Measurements from ENCODE around the gene SMTNL2.

Gene SMTNL2

DNA sequence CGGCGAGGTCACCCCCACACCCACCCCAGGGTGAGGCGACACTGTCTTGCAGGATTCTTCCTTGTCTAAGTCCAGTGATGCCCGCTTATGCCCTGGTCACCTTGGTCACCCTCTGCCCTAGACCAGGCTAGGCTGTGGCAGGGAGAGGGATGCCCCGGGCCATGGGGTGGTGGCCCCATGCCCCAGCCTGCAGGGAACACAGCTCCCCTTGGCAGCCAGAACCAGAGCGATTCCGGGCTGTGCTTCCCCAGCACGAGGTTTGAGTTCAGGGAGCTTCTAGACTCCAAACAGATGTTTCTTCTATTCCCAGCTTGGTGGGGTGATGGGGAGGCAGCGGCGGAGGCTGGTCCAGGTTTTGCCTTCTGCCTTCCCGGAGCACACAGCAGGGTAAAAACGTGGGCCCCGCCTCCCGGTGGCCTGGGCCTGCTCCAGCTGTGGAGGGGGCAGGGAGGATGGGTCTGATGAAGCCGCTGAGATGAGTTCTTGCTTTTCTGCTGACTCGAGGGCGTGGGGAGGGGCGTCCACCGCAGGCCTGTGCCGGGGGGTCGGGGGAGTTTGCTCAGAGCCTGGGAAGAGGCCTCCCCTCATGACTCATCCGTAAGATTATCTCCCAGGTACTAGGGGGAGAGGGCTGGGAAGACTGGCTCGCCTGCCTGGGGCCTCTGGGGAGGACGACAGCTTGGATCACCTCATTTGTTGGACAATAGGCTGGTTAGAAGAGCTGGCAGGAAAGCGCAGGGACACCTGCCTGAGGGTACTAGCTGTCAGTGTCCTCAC, 15.4 kb downstream of the SMTNL2 start:
- peak; percentile 37 for DNase-seq
- Histone ChIP-seq H2BK120ac (ENCODE audit: low read depth, low read length) (no peak overlapping the region), H3K23ac (ENCODE audit: low read length in 2 of 2) (no peak overlapping the region), H3K27ac (ENCODE audit: low read length, poor library complexity, severe bottlenecking) (peak overlapping the region; percentile 17), H4K8ac (ENCODE audit: low read length) (no peak overlapping the region), H2AK5ac (ENCODE audit: low read length, severe bottlenecking) (no peak overlapping the region), H3K79me1 (replicated peaks; ENCODE audit: low read length, poor library complexity, severe bottlenecking) (no peaks in the 10 kb centered on the region), H3K4me3 (ENCODE audit: insufficient read depth in 1 of 2, low read depth in 1 of 2, low read length in 2 of 2) (peak overlapping the region in 1 of 2 experiments; percentile 50), H3K36me3 (ENCODE audit: control insufficient read depth in 1 of 2, insufficient read depth in 2 of 2, low read depth in 1 of 2, low read length in 2 of 2) (peaks cover 0 to 26% of the 10 kb centered on the region in 2 experiments), H3K4me2 (ENCODE audit: low read length, poor library complexity, severe bottlenecking) (peak overlapping the region; percentile 38), H2BK5ac (ENCODE audit: low read depth, low read length, poor library complexity, severe bottlenecking) (no peak overlapping the region), H3K18ac (ENCODE audit: low read depth in 1 of 2, low read length in 2 of 2) (no peak overlapping the region), H3K14ac (ENCODE audit: low read length in 2 of 2) (peak overlapping the region in 1 of 2 experiments; percentile 68), H2BK12ac (ENCODE audit: low read length in 2 of 2) (no peak overlapping the region), H3K4ac (ENCODE audit: low read depth in 1 of 2, low read length in 2 of 2) (no peak overlapping the region), H2AFZ (ENCODE audit: low read depth, low read length) (no peak overlapping the region), H3K9ac (ENCODE audit: low read length) (peak overlapping the region; percentile 20), H3K27me3 (ENCODE audit: control insufficient read depth in 1 of 2, insufficient read depth in 1 of 2, low read length in 2 of 2) (peaks cover 25 to 26% of the 10 kb centered on the region in 2 experiments), H4K91ac (ENCODE audit: low read length) (peak overlapping the region; percentile 57), H3K4me1 (ENCODE audit: control insufficient read depth, insufficient read depth, low read depth, low read length) (peaks cover 31% of the 10 kb centered on the region), H2BK15ac (ENCODE audit: low read depth, poor library complexity, severe bottlenecking) (no peak overlapping the region), H3K9me3 (ENCODE audit: control insufficient read depth, low read length) (no peaks in the 10 kb centered on the region)
- 27% methylated on average over 21 of the region's 25 CpGs for WGBS

DNA sequence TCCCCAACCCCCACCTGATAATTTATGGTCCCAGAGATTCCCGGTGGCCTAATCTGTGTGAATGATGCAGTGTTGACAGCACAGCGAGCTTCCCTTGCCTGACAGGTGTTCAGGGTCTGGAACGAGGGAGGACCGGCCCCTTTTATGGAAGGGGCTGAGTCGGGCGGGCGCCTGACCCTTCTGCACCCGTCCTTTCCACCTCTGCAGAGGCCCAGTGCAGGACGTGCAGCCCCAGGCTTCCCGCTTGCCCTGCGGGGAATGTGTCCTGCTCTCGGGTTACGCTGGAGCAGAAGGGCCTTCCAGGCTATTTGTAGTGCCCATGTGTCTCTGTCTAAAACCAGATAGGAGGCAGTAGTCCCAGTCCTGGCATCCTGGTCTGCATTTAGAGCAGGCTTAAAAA, 16.2 kb downstream of the SMTNL2 start:
- Histone ChIP-seq H3K14ac (ENCODE audit: low read length in 2 of 2) (no peak overlapping the region), H4K8ac (ENCODE audit: low read length) (no peak overlapping the region), H3K9ac (ENCODE audit: low read length) (no peak overlapping the region), H3K4me3 (ENCODE audit: insufficient read depth in 1 of 2, low read depth in 1 of 2, low read length in 2 of 2) (no peak overlapping the region), H3K36me3 (ENCODE audit: control insufficient read depth in 1 of 2, insufficient read depth in 2 of 2, low read depth in 1 of 2, low read length in 2 of 2) (peaks cover 0 to 23% of the 10 kb centered on the region in 2 experiments), H4K91ac (ENCODE audit: low read length) (no peak overlapping the region), H2BK12ac (ENCODE audit: low read length in 2 of 2) (no peak overlapping the region), H3K4me2 (ENCODE audit: low read length, poor library complexity, severe bottlenecking) (no peak overlapping the region), H3K27ac (ENCODE audit: low read length, poor library complexity, severe bottlenecking) (no peak overlapping the region), H2BK15ac (ENCODE audit: low read depth, poor library complexity, severe bottlenecking) (no peak overlapping the region), H3K79me1 (replicated peaks; ENCODE audit: low read length, poor library complexity, severe bottlenecking) (no peaks in the 10 kb centered on the region), H2AK5ac (ENCODE audit: low read length, severe bottlenecking) (no peak overlapping the region), H2BK5ac (ENCODE audit: low read depth, low read length, poor library complexity, severe bottlenecking) (no peak overlapping the region), H3K4me1 (ENCODE audit: control insufficient read depth, insufficient read depth, low read depth, low read length) (peaks cover 33% of the 10 kb centered on the region), H3K27me3 (ENCODE audit: control insufficient read depth in 1 of 2, insufficient read depth in 1 of 2, low read length in 2 of 2) (peaks cover 25 to 26% of the 10 kb centered on the region in 2 experiments), H3K9me3 (ENCODE audit: control insufficient read depth, low read length) (no peaks in the 10 kb centered on the region), H2BK120ac (ENCODE audit: low read depth, low read length) (no peak overlapping the region), H2AFZ (ENCODE audit: low read depth, low read length) (no peak overlapping the region), H3K23ac (ENCODE audit: low read length in 2 of 2) (no peak overlapping the region), H3K18ac (ENCODE audit: low read depth in 1 of 2, low read length in 2 of 2) (no peak overlapping the region), H3K4ac (ENCODE audit: low read depth in 1 of 2, low read length in 2 of 2) (no peak overlapping the region)
- no peak for DNase-seq
- 29% methylated on average over 13 of the region's 13 CpGs for WGBS

DNA sequence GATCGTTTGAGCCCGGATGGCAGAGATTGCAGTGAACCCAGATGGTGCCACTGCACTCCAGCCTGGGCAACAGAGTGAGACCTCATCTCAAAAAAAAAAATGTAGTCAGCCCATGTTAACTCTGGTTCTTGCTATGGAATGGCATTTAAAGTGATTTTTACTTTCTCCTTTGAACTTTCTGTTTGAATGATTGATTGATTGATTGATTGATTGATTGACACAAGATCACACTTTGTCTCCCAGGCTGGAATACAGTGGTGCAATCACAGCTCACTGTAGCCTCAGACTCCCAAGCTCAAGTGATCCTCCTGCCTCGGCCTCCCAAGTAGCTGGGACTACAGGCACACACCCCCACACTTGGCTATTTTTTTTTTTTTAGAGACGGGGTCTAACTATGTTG, 17.0 kb downstream of the SMTNL2 start:
- Histone ChIP-seq H4K91ac (ENCODE audit: low read length) (no peak overlapping the region), H3K23ac (ENCODE audit: low read length in 2 of 2) (no peak overlapping the region), H3K36me3 (ENCODE audit: control insufficient read depth in 1 of 2, insufficient read depth in 2 of 2, low read depth in 1 of 2, low read length in 2 of 2) (peaks cover 0 to 23% of the 10 kb centered on the region in 2 experiments), H3K4me3 (ENCODE audit: insufficient read depth in 1 of 2, low read depth in 1 of 2, low read length in 2 of 2) (no peak overlapping the region), H3K4me1 (ENCODE audit: control insufficient read depth, insufficient read depth, low read depth, low read length) (peaks cover 37% of the 10 kb centered on the region), H3K14ac (ENCODE audit: low read length in 2 of 2) (no peak overlapping the region), H2BK15ac (ENCODE audit: low read depth, poor library complexity, severe bottlenecking) (no peak overlapping the region), H3K27me3 (ENCODE audit: control insufficient read depth in 1 of 2, insufficient read depth in 1 of 2, low read length in 2 of 2) (peaks cover 25 to 26% of the 10 kb centered on the region in 2 experiments), H2BK5ac (ENCODE audit: low read depth, low read length, poor library complexity, severe bottlenecking) (no peak overlapping the region), H3K9me3 (ENCODE audit: control insufficient read depth, low read length) (no peaks in the 10 kb centered on the region), H3K27ac (ENCODE audit: low read length, poor library complexity, severe bottlenecking) (no peak overlapping the region), H2AFZ (ENCODE audit: low read depth, low read length) (no peak overlapping the region), H3K79me1 (replicated peaks; ENCODE audit: low read length, poor library complexity, severe bottlenecking) (no peaks in the 10 kb centered on the region), H3K18ac (ENCODE audit: low read depth in 1 of 2, low read length in 2 of 2) (no peak overlapping the region), H3K4ac (ENCODE audit: low read depth in 1 of 2, low read length in 2 of 2) (no peak overlapping the region), H3K4me2 (ENCODE audit: low read length, poor library complexity, severe bottlenecking) (no peak overlapping the region), H2BK12ac (ENCODE audit: low read length in 2 of 2) (no peak overlapping the region), H2BK120ac (ENCODE audit: low read depth, low read length) (no peak overlapping the region), H4K8ac (ENCODE audit: low read length) (no peak overlapping the region), H3K9ac (ENCODE audit: low read length) (no peak overlapping the region), H2AK5ac (ENCODE audit: low read length, severe bottlenecking) (no peak overlapping the region)
- 93% methylated on average over 4 of the region's 4 CpGs for WGBS
- no peak for DNase-seq

DNA sequence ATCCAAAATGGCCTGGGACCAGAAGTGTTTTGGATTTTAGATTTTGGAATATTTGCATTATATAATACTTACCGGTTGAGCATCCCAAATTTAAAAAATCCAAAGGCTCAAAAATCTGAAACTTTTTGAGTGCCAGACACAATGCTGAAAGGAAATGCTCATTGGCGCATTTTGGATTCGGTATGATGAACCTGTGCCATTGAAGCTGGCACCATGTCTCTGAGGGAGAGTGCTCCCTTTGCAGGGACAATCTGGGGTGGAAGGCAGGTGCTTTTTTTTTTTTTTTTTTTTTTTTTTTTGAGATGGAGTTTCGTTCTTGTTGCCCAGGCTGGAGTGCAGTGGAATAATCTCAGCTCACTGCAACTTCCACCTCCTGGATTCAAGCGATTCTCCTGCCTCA, 17.7 kb downstream of the SMTNL2 start:
- no peaks in the 10 kb centered on the region for H3K9me3 ChIP-seq (ENCODE audit: control insufficient read depth, low read length)
- H2BK15ac ChIP-seq (ENCODE audit: low read depth, poor library complexity, severe bottlenecking) = no peak overlapping the region
- H3K14ac ChIP-seq (ENCODE audit: low read length in 2 of 2) = no peak overlapping the region
- no peak for DNase-seq
- no peaks in the 10 kb centered on the region for H3K79me1 ChIP-seq (replicated peaks; ENCODE audit: low read length, poor library complexity, severe bottlenecking)
- peaks cover 0 to 15% of the 10 kb centered on the region in 2 experiments for H3K36me3 ChIP-seq (ENCODE audit: control insufficient read depth in 1 of 2, insufficient read depth in 2 of 2, low read depth in 1 of 2, low read length in 2 of 2)
- no peak overlapping the region for H3K9ac ChIP-seq (ENCODE audit: low read length)
- no peak overlapping the region for H3K18ac ChIP-seq (ENCODE audit: low read depth in 1 of 2, low read length in 2 of 2)
- no peak overlapping the region for H3K23ac ChIP-seq (ENCODE audit: low read length in 2 of 2)
- H3K4me3 ChIP-seq (ENCODE audit: insufficient read depth in 1 of 2, low read depth in 1 of 2, low read length in 2 of 2) = no peak overlapping the region
- no peak overlapping the region for H2BK12ac ChIP-seq (ENCODE audit: low read length in 2 of 2)
- WGBS = 92% methylated on average over 4 of the region's 5 CpGs
- H2BK5ac ChIP-seq (ENCODE audit: low read depth, low read length, poor library complexity, severe bottlenecking) = no peak overlapping the region
- no peak overlapping the region for H2AK5ac ChIP-seq (ENCODE audit: low read length, severe bottlenecking)
- peaks cover 21 to 24% of the 10 kb centered on the region in 2 experiments for H3K27me3 ChIP-seq (ENCODE audit: control insufficient read depth in 1 of 2, insufficient read depth in 1 of 2, low read length in 2 of 2)
- no peak overlapping the region for H4K91ac ChIP-seq (ENCODE audit: low read length)
- peaks cover 39% of the 10 kb centered on the region for H3K4me1 ChIP-seq (ENCODE audit: control insufficient read depth, insufficient read depth, low read depth, low read length)
- H2BK120ac ChIP-seq (ENCODE audit: low read depth, low read length) = no peak overlapping the region
- H3K4me2 ChIP-seq (ENCODE audit: low read length, poor library complexity, severe bottlenecking) = no peak overlapping the region
- no peak overlapping the region for H3K27ac ChIP-seq (ENCODE audit: low read length, poor library complexity, severe bottlenecking)
- no peak overlapping the region for H4K8ac ChIP-seq (ENCODE audit: low read length)
- H3K4ac ChIP-seq (ENCODE audit: low read depth in 1 of 2, low read length in 2 of 2) = no peak overlapping the region
- no peak overlapping the region for H2AFZ ChIP-seq (ENCODE audit: low read depth, low read length)
